Measurements from ENCODE around the gene NOTCH4. TPM values are rescaled to one million over a fixed set of nuclear protein-coding genes. Genes with fewer than 3 reads are reported as not detected.

Gene NOTCH4
- total and polyA plus RNA-seq, 9 of the 15 experiments (the other 6 are each of a cell fraction or from before 2014, with no cell fraction given): 0.24 to 4.3 (median 1.7) TPM

DNA sequence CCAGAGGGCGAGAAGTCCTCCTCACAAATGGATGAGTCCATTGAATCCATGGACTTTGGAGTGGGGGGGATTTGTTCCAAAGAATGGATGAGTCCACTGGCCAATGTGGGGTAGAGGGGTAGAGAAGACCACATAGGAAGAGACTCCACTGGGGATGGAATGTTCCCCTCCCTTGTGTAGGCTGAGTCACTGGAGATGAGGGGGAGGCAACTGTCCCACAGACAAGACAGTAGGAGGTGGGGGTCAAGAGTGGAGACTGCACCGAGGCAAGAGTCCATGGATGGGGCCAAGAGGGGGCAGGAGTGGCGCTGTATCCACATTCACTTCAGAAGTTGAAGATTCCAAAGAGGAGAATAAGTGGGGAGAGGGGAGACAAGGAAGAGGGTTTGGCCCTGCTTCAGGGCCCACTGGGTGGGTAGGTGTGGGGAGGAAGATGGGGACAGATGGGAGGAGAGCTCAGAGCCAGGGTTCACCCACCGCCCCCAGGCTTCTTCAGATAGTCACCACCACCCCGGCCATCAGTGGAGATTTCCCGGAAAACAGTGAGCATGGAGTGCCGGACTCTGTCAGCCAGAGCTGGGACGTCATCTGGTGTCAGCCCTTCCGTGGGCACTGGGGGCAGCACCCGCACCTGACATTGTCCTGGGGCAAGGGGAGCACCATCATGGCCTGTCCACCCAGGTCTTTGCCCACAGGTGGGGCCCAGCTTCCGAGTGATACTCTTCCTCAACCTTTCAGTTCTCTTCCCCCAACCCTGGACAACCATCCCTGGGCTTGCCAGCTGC lies 54.9 kb downstream of the NOTCH4 start (continued):
- TF ChIP-seq, protein P1, sequence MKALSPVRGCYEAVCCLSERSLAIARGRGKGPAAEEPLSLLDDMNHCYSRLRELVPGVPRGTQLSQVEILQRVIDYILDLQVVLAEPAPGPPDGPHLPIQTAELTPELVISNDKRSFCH (CRISPR knock-in tag; IDR thresholded peaks at IDR 0.05): no peak
- TF ChIP-seq, protein P1 (tag; IDR thresholded peaks at IDR 0.05): no peak
- no peak for TF ChIP-seq HDAC3 (IDR thresholded peaks at IDR 0.05; ENCODE audit: borderline replicate concordance, partially characterized antibody)
- TF ChIP-seq SMAD2 (IDR thresholded peaks at IDR 0.05; ENCODE audit: low read depth, low read length): no peak
- TF ChIP-seq CBFA2T2 (conservative IDR thresholded peaks at IDR 0.05): no peak
- 0 out of 2 replicates have a peak, but pooled peaks have one; percentile 60 for TF ChIP-seq GATAD2A (IDR thresholded peaks at IDR 0.05)
- TF ChIP-seq NR2C2 (CRISPR knock-in tag; IDR thresholded peaks at IDR 0.05): no peak
- no peak for TF ChIP-seq NR2C2 (tag; IDR thresholded peaks at IDR 0.05)
- peak; percentile 89 for TF ChIP-seq JUND (IDR thresholded peaks at IDR 0.05; ENCODE audit: borderline replicate concordance, low read depth, low read length)
- TF ChIP-seq JUND (tag; IDR thresholded peaks at IDR 0.05; ENCODE audit: borderline replicate concordance, low read depth, low read length): peak; percentile 85; the same call in 2 of the 3 replicates
- TF ChIP-seq ZNF395 (CRISPR knock-in tag; IDR thresholded peaks at IDR 0.05): no peak
- TF ChIP-seq, protein P2, sequence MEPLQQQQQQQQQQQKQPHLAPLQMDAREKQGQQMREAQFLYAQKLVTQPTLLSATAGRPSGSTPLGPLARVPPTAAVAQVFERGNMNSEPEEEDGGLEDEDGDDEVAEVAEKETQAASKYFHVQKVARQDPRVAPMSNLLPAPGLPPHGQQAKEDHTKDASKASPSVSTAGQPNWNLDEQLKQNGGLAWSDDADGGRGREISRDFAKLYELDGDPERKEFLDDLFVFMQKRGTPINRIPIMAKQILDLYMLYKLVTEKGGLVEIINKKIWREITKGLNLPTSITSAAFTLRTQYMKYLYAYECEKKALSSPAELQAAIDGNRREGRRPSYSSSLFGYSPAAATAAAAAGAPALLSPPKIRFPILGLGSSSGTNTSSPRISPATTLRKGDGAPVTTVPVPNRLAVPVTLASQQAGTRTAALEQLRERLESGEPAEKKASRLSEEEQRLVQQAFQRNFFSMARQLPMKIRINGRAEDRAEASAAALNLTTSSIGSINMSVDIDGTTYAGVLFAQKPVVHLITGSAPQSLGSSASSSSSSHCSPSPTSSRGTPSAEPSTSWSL (CRISPR knock-in tag; IDR thresholded peaks at IDR 0.05; ENCODE audit: borderline replicate concordance): no peak
- peak; percentile 22 for TF ChIP-seq POLR2B (IDR thresholded peaks at IDR 0.05; ENCODE audit: low read depth, partially characterized antibody)
- TF ChIP-seq ZNF174 (CRISPR knock-in tag; IDR thresholded peaks at IDR 0.05): no peak
- no peak for TF ChIP-seq PHTF2 (CRISPR knock-in tag; IDR thresholded peaks at IDR 0.05)
- TF ChIP-seq HLTF (IDR thresholded peaks at IDR 0.05): no peak
- TF ChIP-seq HOXB6 (CRISPR knock-in tag; IDR thresholded peaks at IDR 0.05; ENCODE audit: borderline replicate concordance): no peak
- TF ChIP-seq BRF1 (IDR thresholded peaks at IDR 0.05; ENCODE audit: borderline replicate concordance, extremely low read depth, insufficient read length): no peak
- TF ChIP-seq CBX2 (IDR thresholded peaks at IDR 0.05; ENCODE audit: insufficient read depth, low read length, poor library complexity, severe bottlenecking): no peak
- TF ChIP-seq L3MBTL2 (IDR thresholded peaks at IDR 0.05): no peak
- TF ChIP-seq MAZ (CRISPR knock-in tag; conservative IDR thresholded peaks at IDR 0.05 in 1 of 2, IDR thresholded peaks at IDR 0.05 in 1 of 2): peak in 1 of 2 experiments; percentile 80; a peak in 2 of 4 replicates
- TF ChIP-seq GATAD2B (IDR thresholded peaks at IDR 0.05; ENCODE audit: borderline replicate concordance): no peak
- TF ChIP-seq ZNF695 (CRISPR knock-in tag; IDR thresholded peaks at IDR 0.05): no peak
- TF ChIP-seq ILK (tag; IDR thresholded peaks at IDR 0.05; ENCODE audit: borderline replicate concordance, low read depth): no peak

Data from K562 (cell line).